ENCODE results near the gene NR2F1-AS1. TPM values are rescaled to one million over a fixed set of nuclear protein-coding genes. Genes with fewer than 3 reads are reported as not detected.

NR2F1-AS1 gene
- total RNA-seq, 4 donors from 2014 or later = 4.1 to 8.6 (median 5.3) TPM

GRCh38 chr5:93586736-93587596 lies 5.9 kb upstream of the NR2F1-AS1 start:
- TF ChIP-seq CTCF (IDR thresholded peaks at IDR 0.05; ENCODE audit: low read depth) = no peak

- no peak for TF ChIP-seq CTCF (IDR thresholded peaks at IDR 0.05; ENCODE audit: low read depth)
These were observed 4.9 kb upstream of the NR2F1-AS1 start for GRCh38 chr5:93585767-93586385.

- TF ChIP-seq CTCF (IDR thresholded peaks at IDR 0.05; ENCODE audit: low read depth) = no peak
These were observed 4.2 kb upstream of the NR2F1-AS1 start for GRCh38 chr5:93585041-93585766.

GRCh38 chr5:93584596-93585040 lies 3.6 kb upstream of the NR2F1-AS1 start:
- no peak for TF ChIP-seq CTCF (IDR thresholded peaks at IDR 0.05; ENCODE audit: low read depth)

GRCh38 chr5:93583768-93584595 lies 3.0 kb upstream of the NR2F1-AS1 start:
- TF ChIP-seq CTCF (IDR thresholded peaks at IDR 0.05; ENCODE audit: low read depth) = no peak

GRCh38 chr5:93583439-93583767 lies 2.4 kb upstream of the NR2F1-AS1 start:
- no peak for TF ChIP-seq CTCF (IDR thresholded peaks at IDR 0.05; ENCODE audit: low read depth)
